ENCODE results near the gene MEX3D. TPM values are rescaled to one million over a fixed set of nuclear protein-coding genes. Genes with fewer than 3 reads are reported as not detected.

MEX3D gene
- total and polyA plus RNA-seq, 2 of the 4 experiments (the other 2 are of a cell fraction): 9.1 to 9.6 TPM

- BruUV-seq (replicated peaks): no TSS peak
- TF ChIP-seq CTCF (conservative IDR thresholded peaks at IDR 0.05; ENCODE audit: low read depth, low read length) (no peak), CEBPB (IDR thresholded peaks at IDR 0.05; ENCODE audit: low read depth, low read length) (no peak), ELK1 (IDR thresholded peaks at IDR 0.05; ENCODE audit: borderline replicate concordance, low read depth, low read length) (no peak), RAD21 (IDR thresholded peaks at IDR 0.05; ENCODE audit: low read length) (no peak), RCOR1 (IDR thresholded peaks at IDR 0.05; ENCODE audit: insufficient replicate concordance, low read length) (no peak), POLR2A (IDR thresholded peaks at IDR 0.05; ENCODE audit: low read depth, low read length) (no peak), MAZ (IDR thresholded peaks at IDR 0.05; ENCODE audit: borderline replicate concordance, low read depth, low read length) (no peak), BHLHE40 (IDR thresholded peaks at IDR 0.05; ENCODE audit: low read depth, low read length) (no peak), NFE2L2 (IDR thresholded peaks at IDR 0.05; ENCODE audit: low read depth, low read length) (no peak), RFX5 (IDR thresholded peaks at IDR 0.05; ENCODE audit: low read depth, low read length) (no peak), CHD1 (IDR thresholded peaks at IDR 0.05; ENCODE audit: low read depth, low read length) (no peak), SMC3 (IDR thresholded peaks at IDR 0.05; ENCODE audit: low read depth, low read length) (no peak), USF2 (IDR thresholded peaks at IDR 0.05; ENCODE audit: low read depth, low read length) (no peak), MXI1 (IDR thresholded peaks at IDR 0.05; ENCODE audit: borderline replicate concordance, low read depth, low read length) (no peak), FOS (IDR thresholded peaks at IDR 0.05; ENCODE audit: low read depth, low read length) (no peak)
Measured at GRCh38 chr19:1567848-1568227, 287 bp downstream of the MEX3D start.

More at GRCh38 chr19:1567848-1568227, 287 bp downstream of the MEX3D start:
- dilution Hi-C loops (cut with HindIII; ENCODE audit: low sequenced_read_pairs, unreplicated experiment): no loop called here
- H3K4me3 ChIP-seq (ENCODE audit: insufficient read depth, low read depth, low read length): peak overlapping the region; percentile 97
- H2AK5ac ChIP-seq (ENCODE audit: low read depth, low read length): no peak overlapping the region
- H2BK20ac ChIP-seq (ENCODE audit: low read depth, low read length): no peak overlapping the region
- peaks cover 0 to 27% of the 10 kb centered on the region in 2 experiments; a peak in 2 of 4 replicates for H3K79me1 ChIP-seq (ENCODE audit: low read depth in 1 of 2, low read length in 2 of 2)
- no peak overlapping the region for H3K27ac ChIP-seq (ENCODE audit: insufficient read depth, low read length)
- peaks cover 45% of the 10 kb centered on the region for H4K20me1 ChIP-seq (ENCODE audit: insufficient read depth, low read length)
- in situ Hi-C loops (cut with MboI; ENCODE audit: low sequenced_read_pairs): no loop called here
- POLR2A ChIA-PET (ENCODE audit: unreplicated experiment): no interaction called here
- H2BK120ac ChIP-seq (ENCODE audit: low read depth, low read length): no peak overlapping the region
- H3K4me1 ChIP-seq (ENCODE audit: control insufficient read depth, insufficient read depth, low read length): peaks cover 8% of the 10 kb centered on the region
- H2BK5ac ChIP-seq (ENCODE audit: low read depth, low read length, poor library complexity, severe bottlenecking): no peak overlapping the region
- no peak overlapping the region for H2AFZ ChIP-seq (replicated peaks; ENCODE audit: low read length, poor library complexity)
- no peak overlapping the region for H4K8ac ChIP-seq (ENCODE audit: low read depth in 2 of 2, low read length in 2 of 2)
- H3K27me3 ChIP-seq (ENCODE audit: control insufficient read depth, insufficient read depth, low read length): no peaks in the 10 kb centered on the region; the same call in 1 of the 2 replicates
- intact Hi-C loops (cut with micrococcal nuclease): loop anchor here (10.0 kb wide), 1 partner anchor 987 kb away; no protein-coding TSS in a partner anchor
- 0% methylated on average over 1 of the region's 73 CpGs; no CpG with 5 or more reads in 1 of the 2 experiments for WGBS, 2 experiments (ENCODE audit: extremely low coverage in 2 of 2, insufficient read length in 1 of 2)
- no peak for DNase-seq
- H3K4ac ChIP-seq (ENCODE audit: low read depth, low read length): no peak overlapping the region
- no peak overlapping the region for H4K91ac ChIP-seq (ENCODE audit: insufficient read depth, low read depth, low read length)
- no peaks in the 10 kb centered on the region for H3K9me3 ChIP-seq (ENCODE audit: control insufficient read depth, insufficient read depth, low read length)
- CTCF ChIA-PET: no interaction called here
- peaks cover 3% of the 10 kb centered on the region; the same call in 1 of the 2 replicates for H3K36me3 ChIP-seq (ENCODE audit: control insufficient read depth, insufficient read depth, low read length)
- H3K23ac ChIP-seq (ENCODE audit: low read depth, low read length): no peak overlapping the region
- H4K5ac ChIP-seq (ENCODE audit: low read depth, low read length): no peak overlapping the region
- H3K9me1 ChIP-seq (ENCODE audit: insufficient read depth, low read length): peaks cover 10% of the 10 kb centered on the region
- peak; percentile 27 for ATAC-seq (ENCODE audit: low read depth)
- no peak overlapping the region for H3K9ac ChIP-seq (ENCODE audit: low read depth, low read length)
- no peak overlapping the region for H3K4me2 ChIP-seq (ENCODE audit: low read depth, low read length)
- H2AK9ac ChIP-seq (replicated peaks; ENCODE audit: low read depth, low read length, poor library complexity): no peak overlapping the region
- H3K14ac ChIP-seq (replicated peaks; ENCODE audit: low read depth, low read length): no peak overlapping the region
- no peak overlapping the region for H3K18ac ChIP-seq (ENCODE audit: low read depth, low read length)
- H2BK15ac ChIP-seq (ENCODE audit: low read depth, low read length): no peak overlapping the region
- no peak overlapping the region for H3K56ac ChIP-seq (ENCODE audit: extremely low read depth, insufficient read depth, low read length)

All from IMR-90 (cell line).